Fibroblast of the aortic adventitia (primary cell): ENCODE data around the gene NR5A1. TPM values are rescaled to one million over a fixed set of nuclear protein-coding genes. Genes with fewer than 3 reads are reported as not detected.
A peak's percentile ranks its signal among the peaks of the same experiment; 100 is the strongest.

ENCODE experiments used
- DNase-seq: peaks from one replicate; pipeline ENCODE4 v3.0.0-alpha.2; 2010; ENCODE audit warnings: low read depth
- H3K4me3 ChIP-seq: 2 replicates; pipeline ENCODE4 v1.5.1; 2011; ENCODE audit warnings: low read depth, mild to moderate bottlenecking, control low read depth, low read length, moderate library complexity
- total RNA-seq: library from RNA; depleted of rRNA; stranded (reverse); fragments of >200 nt; gene quantifications from 2 replicates; pipeline ENCODE4 v1.2.3, GENCODE V29; 2012; ENCODE audit warnings: low replicate concordance
- TF ChIP-seq, protein P1 (sequence below): IDR thresholded peaks from 2 replicates; pipeline ENCODE4 v1.5.1; 2011; ENCODE audit warnings: mild to moderate bottlenecking, low read length, control low read depth, inconsistent platforms; ENCODE audit not compliant: insufficient read depth

Gene NR5A1
- total RNA-seq, 1 donor, result not detected

DNA sequence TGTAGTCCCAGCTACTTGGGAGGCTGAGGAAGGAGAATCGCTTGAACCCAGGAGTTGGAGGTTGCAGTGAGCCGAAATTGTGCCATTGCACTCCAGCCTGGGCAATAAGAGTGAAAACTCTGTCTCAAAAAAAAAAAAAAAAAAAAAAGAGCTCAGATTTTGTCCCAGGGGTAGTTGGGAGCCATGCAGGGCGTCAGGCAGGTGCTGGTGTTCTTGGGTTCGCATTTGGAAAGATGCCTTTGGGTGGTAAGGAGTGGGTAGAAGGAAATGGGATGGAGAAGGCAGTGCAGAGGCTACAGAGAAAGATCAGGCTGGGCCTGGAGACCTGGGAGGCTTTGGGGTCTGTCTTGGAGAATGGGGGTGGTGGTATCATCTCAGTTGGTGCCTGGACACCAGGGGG, 33.0 kb downstream of the NR5A1 start:
- TF ChIP-seq, protein P1, sequence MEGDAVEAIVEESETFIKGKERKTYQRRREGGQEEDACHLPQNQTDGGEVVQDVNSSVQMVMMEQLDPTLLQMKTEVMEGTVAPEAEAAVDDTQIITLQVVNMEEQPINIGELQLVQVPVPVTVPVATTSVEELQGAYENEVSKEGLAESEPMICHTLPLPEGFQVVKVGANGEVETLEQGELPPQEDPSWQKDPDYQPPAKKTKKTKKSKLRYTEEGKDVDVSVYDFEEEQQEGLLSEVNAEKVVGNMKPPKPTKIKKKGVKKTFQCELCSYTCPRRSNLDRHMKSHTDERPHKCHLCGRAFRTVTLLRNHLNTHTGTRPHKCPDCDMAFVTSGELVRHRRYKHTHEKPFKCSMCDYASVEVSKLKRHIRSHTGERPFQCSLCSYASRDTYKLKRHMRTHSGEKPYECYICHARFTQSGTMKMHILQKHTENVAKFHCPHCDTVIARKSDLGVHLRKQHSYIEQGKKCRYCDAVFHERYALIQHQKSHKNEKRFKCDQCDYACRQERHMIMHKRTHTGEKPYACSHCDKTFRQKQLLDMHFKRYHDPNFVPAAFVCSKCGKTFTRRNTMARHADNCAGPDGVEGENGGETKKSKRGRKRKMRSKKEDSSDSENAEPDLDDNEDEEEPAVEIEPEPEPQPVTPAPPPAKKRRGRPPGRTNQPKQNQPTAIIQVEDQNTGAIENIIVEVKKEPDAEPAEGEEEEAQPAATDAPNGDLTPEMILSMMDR, result no peak
- no peak for DNase-seq
- H3K4me3 ChIP-seq, result no peak overlapping the region

DNA sequence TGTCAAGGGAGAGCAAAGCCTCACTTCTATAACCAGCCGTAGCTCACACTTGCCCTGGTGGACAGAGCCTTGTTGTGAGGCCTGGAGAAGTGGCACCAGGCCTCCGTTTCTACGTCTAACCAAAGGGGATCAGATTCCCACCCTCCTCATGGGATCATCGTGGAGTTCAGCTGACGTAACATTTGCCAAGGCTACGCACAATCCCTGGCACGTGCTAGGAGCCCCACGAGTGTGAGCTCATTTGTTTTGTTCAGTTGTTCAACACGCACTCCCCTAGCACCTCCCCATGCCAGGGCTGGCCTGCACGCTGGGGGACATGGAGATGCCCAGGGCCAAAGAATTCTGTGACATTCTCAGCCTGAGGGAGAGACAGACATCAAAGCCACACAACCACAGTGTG, 33.9 kb downstream of the NR5A1 start:
- peak; percentile 17 for DNase-seq
- TF ChIP-seq, protein P1, result no peak
- no peak overlapping the region for H3K4me3 ChIP-seq

DNA sequence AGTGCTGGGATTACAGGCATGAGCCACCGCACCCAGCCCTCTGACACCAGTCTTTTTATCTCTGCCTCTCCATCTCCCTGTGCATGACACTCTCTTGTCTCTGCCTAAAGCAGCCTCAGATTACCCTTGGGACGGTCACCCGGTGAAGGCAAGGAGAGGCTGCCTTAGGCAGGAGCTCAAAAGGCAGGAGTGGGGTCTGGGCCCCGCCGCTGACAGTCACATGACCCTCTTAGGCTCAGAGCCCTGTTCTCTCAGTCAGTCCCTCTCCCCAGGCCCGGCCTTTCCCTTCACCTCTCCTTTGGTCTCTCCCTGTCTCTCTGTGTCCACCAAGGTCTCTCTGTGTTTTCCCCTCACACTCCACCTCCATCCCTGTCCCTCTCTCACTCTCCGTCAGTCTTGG, 34.4 kb downstream of the NR5A1 start:
- TF ChIP-seq, protein P1, result no peak
- no peak overlapping the region for H3K4me3 ChIP-seq
- no peak for DNase-seq

DNA sequence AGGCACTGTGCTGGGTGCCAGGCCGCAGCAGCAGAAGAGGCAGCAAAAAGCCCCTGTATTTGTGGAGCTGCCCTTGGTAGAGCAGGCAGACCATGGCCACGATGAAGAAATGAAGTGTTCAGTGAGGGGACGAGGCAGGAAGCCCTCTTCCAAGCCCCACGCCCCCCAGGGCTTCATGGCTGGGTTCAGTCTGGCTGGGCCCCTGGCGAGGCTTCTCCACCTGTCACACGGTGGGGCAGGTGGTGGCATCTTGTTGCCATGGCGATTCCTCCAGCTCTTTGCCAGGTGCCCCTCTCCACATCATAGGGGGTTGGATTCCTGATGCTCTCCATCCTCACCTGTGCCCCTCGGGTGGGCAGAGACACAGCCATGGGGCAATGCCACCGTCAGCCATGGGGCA, 35.4 kb downstream of the NR5A1 start:
- no peak overlapping the region for H3K4me3 ChIP-seq
- no peak for DNase-seq
- TF ChIP-seq, protein P1, result no peak

DNA sequence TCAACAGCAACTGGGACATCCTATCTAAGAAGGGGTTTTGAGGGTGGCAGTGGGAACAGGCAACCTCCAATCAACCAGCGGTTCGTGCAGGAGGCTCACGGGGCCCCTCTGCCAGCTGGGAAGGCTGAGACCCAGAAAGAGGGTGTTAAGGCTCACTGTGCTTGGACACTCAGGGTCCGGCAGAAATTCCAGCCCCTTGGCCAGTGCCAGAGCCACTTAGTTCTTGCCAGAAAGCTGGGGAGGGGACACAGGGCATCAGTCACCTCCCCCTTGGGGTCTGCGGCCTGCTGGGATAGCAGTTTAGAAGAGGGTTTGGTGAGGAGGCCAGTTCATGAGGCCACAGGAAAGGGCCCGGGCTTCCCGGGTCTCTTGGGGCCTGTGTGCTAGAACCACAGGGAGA, 36.5 kb downstream of the NR5A1 start:
- no peak for DNase-seq
- no peak overlapping the region for H3K4me3 ChIP-seq
- TF ChIP-seq, protein P1, result no peak

DNA sequence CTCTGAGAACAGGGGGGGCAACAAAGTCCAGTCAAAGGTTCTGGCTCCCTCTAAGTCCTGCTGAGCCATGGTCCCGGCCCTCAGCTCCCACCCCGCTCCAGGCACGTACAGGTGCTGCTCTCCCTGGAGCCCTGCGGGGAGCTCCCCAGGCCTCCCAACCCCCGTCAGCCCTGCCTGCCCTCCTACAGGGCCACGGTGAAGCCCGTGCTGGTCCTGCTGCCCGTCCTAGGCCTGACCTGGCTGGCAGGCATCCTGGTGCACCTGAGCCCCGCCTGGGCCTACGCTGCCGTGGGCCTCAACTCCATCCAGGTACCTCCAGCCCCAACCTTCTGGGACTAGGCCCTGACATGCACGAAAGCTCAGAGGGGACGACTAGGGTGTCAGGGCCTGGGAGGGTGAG, 36.9 kb downstream of the NR5A1 start:
- no peak for DNase-seq
- no peak overlapping the region for H3K4me3 ChIP-seq
- TF ChIP-seq, protein P1, result no peak
